DMS153 (cell line): ENCODE data around the gene KRT6C.
"Not testable (repeated sequence)": the region's sequence is repeated elsewhere in the genome, so short reads cannot be mapped to it uniquely, and the experiment has no call there.

Experiments
- DNase-seq: peaks from one replicate; lab custom pipeline; 2025; lab: John Stamatoyannopoulos, UW

KRT6C gene

DNA sequence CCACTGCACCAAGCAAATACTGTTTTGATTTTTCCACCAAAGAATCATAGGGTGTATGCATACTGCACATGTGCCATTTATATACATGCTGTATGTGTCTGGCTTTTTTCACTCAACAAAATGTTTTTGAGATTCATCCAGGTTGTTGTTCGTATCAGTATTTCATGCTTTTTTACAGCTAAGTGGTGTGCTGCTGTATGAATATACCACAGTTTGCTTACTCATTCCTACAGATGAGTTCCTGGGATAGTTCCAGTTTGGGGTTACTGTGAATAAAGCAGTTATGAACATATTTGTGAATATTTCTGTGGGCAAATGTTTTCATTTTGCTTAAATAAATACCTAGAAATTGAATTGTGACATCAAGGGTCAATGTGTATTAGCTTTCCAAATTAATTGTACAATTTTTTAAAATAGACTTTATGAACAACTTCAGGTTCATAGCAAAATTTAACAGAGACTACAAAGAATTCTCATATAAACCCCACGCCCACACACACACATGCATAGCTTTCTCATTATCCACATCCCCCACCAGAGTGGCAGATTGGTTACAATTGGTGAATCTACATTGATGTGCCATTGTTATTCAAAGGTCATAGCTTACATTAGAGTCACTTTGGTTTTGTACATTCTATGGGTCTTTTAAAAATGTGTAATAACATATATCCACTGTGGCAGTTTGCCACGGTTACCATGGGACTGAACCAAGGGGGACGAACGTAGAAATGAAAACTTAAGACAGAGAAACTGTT is 26.4 kb upstream of the KRT6C start:
- no peak for DNase-seq

DNA sequence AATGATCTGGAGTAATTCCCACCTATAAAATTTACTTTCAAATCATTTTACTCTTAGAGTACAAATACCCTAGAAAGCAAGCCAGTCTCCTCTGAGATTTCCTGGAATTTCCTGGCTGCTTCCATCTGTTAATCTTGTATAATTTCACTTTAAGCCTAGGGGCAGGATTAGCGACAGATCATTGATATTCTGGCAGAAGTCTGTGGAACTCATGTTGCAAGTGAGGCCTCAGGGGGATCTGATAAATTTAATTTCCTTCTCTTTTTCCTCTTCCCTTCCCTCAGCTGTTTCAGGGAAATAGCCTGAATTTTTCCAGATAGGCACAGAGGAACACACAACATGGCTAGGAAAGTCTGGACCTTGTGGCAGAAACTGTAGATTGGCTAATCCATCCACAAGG is 25.3 kb upstream of the KRT6C start:
- no peak for DNase-seq

DNA sequence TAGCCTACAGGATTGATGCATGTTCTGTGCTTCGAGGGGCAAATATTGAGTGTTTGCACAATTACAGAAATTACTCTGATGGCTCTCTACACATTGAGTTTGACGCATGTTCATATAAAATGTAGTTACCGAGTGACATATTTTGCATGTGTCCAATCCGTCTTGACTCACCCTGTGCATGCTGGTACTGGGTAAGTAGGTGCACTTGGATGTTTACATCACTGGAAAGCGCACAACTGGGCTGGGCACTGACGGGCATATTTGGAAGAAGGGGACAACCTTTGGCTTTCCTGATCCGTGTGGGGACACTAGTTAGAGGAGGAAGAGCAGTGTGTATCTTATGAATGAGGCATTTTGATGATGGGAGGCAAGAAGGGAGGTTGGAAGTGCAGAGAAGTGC is 24.4 kb upstream of the KRT6C start:
- no peak for DNase-seq

DNA sequence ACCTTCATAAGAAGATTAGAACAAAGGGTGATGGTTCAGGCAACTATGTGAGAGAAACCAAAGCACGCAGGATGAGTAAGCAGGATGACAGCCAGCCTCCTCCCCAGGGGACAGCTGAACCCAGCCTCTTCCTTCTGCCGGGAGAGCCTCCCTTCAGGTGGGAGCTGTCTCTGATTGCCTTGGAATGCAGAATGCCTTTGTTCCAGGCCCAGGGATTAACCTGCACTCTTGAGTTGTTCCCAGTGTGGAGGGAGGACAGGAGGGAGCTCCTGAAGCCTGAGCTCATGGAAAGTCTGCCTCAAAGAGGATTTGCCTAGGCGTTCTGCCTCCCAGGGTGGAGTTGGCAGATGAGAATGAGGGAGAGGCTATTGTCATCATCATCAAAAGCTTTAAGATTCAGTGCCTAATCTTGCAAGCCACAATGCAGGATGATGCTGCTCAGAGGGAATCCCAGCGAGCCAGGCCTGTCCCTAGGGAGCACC is 23.0 kb upstream of the KRT6C start:
- no peak for DNase-seq

DNA sequence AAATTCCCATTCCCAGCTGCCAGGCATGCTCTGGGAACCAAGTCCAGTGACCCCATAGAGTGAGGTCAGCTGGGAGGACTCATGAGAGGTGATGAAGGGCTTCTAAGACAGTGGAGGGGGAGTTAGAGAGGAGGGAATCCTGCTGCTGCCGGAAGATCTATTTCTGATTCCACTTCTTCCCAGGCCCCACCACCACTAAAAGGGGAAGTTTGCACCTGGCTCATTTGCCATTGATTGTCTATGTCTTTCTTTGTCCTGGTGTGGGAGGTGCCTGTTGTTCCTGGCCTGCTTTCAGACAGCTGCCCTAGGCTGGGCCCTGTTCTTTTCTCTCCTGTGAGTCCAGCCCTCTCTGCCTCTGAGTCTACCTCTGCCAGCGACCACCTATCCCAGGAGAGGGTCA is 22.4 kb upstream of the KRT6C start:
- peak; percentile 53 for DNase-seq

GRCh38 chr12:52495389-52495788 is 21.8 kb upstream of the KRT6C start:
- peak; percentile 63 for DNase-seq

GRCh38 chr12:52494518-52494917 is 20.9 kb upstream of the KRT6C start:
- DNase-seq: no peak

DNA sequence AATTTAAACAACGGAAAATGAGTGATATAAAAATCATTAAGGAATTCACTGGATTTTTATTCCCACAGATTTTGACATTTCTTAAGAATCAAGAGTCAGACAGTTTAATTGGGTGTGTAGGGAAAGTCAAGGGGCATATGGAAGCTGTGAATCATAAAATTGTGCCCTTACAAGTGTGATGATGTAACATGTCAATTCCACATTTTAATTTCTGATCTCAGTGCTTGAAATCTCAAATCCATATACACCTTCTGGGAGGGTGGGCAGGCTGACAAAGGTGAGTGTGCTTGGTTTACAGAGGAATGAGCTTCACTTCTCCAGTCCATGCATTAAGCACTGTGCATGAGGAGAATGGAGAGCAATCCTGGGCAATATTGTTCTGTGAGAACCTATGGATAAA is 20.5 kb upstream of the KRT6C start:
- DNase-seq: no peak

- no peak for DNase-seq
Observed at GRCh38 chr12:52493172-52493571, 19.6 kb upstream of the KRT6C start, which contains the start of gene KRT6A. Gene KRT6A (minus strand): TSS chr12:52493257. CDS start chr12:52493188, 69 bp downstream.

DNA sequence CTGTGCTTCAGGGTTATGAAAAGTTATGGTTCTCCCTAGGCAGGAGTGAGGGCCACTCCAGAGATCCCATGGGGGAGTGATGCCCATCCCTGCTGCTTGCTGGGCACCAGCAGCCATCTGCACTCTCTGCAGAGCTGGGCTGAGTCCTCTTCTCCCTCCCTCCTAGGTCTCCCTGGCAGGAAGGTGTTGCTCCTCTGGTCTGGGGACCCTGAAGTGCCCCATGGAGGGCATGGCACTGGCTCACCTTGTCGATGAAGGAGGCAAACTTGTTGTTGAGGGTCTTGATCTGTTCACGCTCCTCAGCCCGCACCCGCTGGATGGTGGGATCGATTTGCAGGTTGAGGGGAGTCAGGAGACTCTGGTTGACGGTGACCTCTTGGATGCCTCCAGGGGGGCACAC is 18.8 kb upstream of the KRT6C start:
- not testable (repeated sequence) for DNase-seq

DNA sequence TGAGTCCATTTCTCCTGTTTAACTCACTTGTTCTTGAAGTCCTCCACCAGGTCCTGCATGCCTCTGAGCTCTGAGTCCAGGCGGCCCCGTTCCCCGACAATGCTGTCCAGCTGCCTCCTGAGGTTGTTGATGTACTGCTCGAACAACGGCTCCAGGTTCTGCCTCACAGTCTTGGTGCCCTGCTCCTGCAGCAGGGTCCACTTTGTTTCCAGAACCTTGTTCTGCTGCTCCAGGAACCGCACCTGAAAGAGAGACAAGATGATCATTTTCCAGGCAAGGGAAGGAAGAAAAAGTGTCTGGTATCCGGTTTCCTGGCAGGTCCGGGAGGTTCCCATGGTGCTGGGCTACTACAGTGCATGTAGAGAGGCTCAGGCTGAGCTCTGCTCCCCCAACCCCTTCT is 17.9 kb upstream of the KRT6C start:
- not testable (repeated sequence) for DNase-seq

- DNase-seq: no peak
Observed at GRCh38 chr12:52488736-52489135, 15.1 kb upstream of the KRT6C start.

DNA sequence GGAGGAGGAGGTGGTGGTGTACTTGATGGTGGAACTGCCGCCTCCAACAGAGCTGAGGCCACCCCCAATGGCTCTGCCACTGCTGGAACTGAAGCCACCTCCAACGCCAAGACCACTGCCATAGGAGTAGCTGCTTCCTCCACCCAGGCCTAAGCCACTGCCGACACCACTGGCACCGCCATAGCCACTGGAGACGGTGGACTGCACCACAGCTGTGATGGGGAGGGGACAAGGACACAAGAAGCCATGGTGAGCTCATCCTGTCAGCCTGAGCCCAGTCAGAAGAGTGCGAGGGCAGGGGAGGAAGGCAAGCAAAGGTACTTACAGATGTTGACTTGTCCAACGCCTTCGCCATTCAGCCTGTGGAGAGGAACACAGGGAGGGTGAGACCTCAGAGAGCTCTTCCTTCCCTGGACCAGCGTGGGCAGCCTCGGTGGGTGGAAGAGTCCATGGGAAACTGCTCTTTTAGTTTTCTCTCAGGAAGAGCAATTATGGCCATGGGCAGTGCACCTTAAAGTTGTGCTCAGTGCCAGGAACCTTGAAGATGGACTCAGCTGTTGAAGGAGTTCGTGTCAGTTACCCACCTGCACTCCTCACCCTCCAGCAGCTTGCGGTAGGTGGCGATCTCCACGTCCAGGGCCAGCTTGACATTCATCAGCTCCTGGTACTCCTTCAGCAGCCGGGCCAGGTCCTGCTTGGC is 14.3 kb upstream of the KRT6C start:
- DNase-seq: not testable (repeated sequence)

DNA sequence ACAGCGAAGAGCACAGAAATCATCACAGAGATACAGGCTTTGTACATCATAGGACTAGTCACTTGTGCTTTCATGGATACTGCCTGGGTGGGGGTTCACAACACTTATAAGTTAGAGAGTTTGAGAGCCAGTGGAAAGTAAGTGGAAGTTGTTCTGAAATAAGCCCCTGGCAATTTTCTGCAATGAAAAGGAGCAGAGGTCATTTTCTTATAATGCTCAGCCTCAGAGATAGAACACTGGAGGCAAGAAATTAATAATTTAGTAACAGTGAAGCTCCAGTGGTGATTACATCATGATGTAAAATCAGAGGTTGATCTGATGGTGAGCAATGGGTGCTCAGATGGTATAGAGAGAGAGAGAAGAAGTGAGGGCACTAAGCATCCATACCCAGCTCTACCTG is 13.6 kb upstream of the KRT6C start:
- no peak for DNase-seq

DNA sequence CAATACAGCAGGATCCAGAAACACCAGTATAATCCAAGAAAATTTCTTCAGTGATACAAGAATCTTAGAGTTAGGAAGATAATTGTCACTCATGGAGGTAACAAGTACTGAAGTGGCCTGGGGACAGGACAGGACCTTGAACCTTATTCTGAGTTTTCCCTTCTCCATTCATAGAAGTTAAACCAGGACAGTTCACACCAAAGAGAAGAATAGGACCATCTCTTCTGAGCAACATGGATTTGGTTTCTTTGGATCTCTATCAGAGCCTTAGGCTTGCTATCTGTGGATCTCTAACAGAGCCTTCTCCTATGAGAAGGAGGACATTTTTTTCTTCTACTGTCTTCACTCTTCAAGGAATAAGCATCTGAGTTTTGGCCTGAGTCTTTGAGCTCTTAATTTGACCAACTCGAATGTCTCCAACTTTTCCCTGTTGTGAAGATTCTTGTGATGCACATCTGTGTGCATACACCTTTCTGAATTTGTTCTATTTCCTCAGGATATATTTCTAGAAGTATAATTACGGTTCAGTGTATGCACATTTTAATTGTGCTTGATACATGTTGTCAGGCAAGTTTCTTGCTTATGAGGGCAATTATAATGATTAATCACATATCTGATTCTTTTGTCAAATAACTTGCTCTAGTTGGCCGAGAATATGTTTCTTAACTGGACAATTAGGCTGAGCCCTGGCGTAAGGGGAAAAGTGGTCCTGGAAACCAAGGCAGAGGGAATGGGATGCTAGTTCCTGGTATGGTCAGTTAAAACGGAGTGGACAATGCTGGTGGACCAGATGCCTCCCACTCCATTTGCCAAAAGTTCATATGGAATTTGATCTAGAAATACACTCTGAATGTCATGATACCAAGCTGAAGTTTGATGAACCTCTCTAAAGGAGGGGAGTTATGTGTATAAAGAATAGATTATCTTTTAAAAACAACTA is 12.8 kb upstream of the KRT6C start:
- DNase-seq: no peak

DNA sequence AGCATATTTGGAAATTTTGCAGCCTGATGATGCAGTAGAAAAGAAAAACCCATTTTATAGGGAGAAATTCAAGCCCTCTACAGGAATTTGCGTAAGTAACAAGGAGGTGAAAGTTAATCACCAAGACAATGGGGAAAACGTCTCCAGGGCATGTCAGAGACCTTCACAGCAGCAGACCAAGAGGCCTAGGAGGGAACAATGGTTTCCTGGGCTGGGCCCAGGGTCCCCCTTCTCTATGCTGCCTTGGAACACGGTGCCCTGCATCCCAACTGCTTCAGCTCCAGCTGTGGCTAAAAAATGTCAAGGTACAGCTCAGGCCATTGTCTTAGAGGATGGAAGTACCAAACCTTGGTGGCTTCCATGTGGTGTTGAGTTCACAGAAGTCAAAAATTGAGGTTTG is 6.5 kb upstream of the KRT6C start:
- no peak for DNase-seq

DNA sequence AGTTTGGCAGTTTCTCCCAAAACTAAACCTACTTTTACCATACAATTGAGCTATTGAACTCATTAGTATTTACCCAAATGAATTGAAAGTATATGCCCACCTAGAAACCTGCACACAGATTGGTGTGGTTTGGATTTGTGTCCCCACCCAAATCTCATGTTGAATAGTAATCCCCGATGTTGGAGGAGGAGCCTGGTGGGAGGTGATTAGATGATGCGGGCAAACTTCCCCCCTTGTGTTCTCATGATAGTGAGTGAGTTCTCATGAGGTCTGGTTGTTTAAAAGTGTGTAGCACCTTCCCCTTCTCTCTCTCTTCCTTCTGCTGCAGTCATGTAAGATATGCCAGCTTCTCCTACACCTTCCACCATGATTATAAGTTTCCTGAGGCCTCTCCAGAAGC is 4.0 kb upstream of the KRT6C start:
- DNase-seq: no peak

DNA sequence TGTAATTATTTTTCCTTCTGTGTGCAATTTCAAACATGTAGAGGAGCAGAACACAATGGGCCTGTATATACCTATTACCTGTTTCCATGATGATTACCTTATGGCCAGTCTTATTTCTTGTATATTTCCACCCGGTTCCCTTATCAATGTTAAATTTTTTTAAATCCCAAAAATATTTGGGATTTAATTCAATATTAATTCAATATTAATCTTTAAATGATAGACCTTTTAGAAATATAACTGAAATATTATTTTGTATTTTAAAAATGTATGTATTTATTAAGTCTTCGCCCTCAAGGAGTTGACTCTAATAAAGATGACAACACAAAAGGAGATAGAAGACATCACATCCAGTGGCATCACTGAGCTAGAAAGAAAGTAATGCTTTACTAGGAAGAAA is 607 bp upstream of the KRT6C start:
- DNase-seq: no peak

- DNase-seq: no peak
Observed at GRCh38 chr12:52469853-52470252, 3.8 kb downstream of the KRT6C start.

GRCh38 chr12:52464897-52465296 is 8.7 kb downstream of the KRT6C start:
- DNase-seq: no peak

GRCh38 chr12:52461693-52462092 is 11.9 kb downstream of the KRT6C start:
- DNase-seq: no peak

DNA sequence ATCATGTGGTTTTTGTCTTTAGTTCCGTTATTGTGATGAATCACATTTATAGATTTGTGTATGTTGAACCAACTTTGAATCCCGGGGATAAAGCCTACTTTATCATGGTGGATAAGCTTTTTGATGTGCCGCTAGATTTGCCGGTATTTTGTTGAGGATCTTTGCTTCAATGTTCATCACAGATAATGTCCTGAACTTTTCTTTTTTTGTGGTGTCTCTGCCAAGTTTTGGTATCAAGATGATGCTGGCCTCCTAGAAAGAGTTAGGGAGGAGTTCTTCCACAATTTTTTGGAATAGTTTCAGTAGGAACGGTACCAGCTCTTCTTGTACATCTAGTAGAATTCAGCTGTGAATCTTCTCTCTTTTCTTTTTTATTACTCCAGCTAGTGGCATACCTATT is 14.7 kb downstream of the KRT6C start:
- DNase-seq: no peak
